PC-9 (cell line): Measurements from ENCODE around the gene PPP1R7.

Experiments
- CTCF ChIP-seq: fragments of 200-600 bp; sonication (generic); conservative IDR thresholded peaks from 2 replicates; pipeline ENCODE4 v1.6.1; 2017; ENCODE audit warnings: mixed run types, antibody characterized with exemption, mild to moderate bottlenecking, moderate library complexity
- EZH2 ChIP-seq: fragments of 200-600 bp; sonication (generic); IDR thresholded peaks from 2 replicates; pipeline ENCODE4 v1.8.0; 2017; ENCODE audit warnings: antibody characterized with exemption, low read depth

DNA sequence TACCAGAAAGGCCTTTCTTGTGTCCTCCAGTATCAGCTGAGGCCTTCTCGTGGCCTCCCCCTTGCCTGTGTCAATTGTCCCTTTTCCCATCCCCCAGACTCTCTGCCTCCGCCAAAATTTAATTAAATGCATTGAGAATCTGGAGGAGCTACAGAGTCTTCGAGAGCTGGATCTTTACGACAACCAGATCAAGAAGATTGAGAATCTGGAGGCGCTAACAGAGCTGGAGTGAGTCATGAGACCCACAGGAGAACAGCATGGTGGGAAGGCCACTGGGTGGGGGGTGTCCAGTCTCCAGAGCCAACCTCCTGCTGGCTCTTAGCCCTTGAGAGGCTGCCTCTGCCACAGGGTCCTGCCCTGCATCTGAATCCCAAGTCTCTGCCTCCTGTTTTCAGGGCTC, 8.8 kb downstream of the PPP1R7 start:
- TF ChIP-seq CTCF (no peak), EZH2 (no peak)
